Activated T-helper 9 cell treated with anti-CD3 and anti-CD28 coated beads, Interleukin-2, amount 50 U/mL, for 16 hours (primary cell): ENCODE data around the gene AP5S1.
"Not testable (repeated sequence)": the region's sequence is repeated elsewhere in the genome, so short reads cannot be mapped to it uniquely, and the experiment has no call there.

Experiments used
- DNase-seq: peaks from one replicate; pipeline ENCODE4 v3.0.0-alpha.2; 2020; ENCODE audit warnings: low read depth

AP5S1 gene, protein sequence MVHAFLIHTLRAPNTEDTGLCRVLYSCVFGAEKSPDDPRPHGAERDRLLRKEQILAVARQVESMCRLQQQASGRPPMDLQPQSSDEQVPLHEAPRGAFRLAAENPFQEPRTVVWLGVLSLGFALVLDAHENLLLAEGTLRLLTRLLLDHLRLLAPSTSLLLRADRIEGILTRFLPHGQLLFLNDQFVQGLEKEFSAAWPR

DNA sequence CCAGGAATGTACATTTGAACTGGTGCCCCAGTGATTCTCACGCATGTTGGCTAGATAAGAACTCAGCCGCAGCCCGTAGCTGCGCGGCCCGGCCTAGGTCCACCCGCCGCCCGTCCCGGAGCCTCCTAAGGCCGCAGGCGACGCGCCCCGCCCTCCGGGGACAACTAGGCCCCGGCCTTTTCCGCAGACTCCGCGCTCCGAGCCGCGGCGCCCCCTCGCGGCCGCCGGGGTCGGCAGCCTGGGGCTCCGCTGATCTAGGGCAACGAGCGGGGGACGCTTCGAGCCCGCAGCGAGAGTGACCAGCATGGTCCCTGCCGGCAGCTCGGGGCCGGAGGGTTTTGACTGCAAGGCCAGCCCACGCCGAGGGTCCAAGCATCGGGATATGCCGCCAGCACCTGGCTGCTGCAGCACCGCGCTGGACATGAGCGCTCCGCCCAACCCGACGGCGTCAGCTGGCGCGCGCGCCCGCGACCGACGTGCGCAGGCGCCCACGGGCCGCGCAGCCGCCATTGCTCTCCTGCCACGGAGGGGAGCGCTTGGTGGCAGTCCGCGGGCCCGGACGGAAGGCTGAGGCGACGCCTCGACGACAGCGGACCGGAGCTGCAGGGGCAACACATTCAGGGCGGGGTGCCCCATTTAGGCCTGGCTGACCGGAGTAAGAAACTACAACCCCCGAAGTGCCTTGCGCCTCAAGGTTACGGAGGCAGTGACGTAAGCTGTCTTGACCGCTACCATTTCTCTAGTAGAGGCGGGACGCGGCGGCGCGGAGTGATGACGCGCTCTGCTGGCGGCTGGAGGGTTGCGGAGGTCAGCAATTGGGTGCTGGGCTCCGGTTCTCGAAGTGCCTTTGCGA lies at the start of gene AP5S1:
TSS of gene AP5S1 (plus strand) at position 500 of the 853 bp plus-strand sequence. CDS start 1,571 bp downstream, outside the sequence.
- peak; percentile 82 for DNase-seq

DNA sequence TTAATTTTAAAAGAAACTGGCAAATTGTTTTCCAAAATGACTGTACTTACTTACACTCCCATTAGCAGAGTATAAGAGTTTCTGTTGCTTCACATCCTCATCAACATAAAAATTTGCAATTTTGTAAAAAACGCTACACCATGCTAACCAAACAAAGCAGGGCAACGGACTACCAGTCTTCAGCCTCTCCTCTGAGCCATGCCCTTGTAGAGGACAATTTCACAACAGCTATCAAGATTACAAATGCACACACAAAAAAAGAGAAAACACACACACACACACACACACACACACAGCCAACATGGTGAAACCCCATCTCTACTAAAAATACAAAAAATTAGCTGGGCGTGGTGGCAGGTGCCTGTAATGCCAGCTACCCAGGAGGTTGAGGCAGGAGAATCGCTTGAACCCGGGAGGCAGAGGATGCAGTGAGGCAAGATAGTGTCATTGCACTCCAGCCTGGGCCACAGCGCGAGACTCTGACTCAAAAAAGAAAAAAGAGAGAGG lies 48.7 kb upstream of the AP5S1 start:
- no peak for DNase-seq

DNA sequence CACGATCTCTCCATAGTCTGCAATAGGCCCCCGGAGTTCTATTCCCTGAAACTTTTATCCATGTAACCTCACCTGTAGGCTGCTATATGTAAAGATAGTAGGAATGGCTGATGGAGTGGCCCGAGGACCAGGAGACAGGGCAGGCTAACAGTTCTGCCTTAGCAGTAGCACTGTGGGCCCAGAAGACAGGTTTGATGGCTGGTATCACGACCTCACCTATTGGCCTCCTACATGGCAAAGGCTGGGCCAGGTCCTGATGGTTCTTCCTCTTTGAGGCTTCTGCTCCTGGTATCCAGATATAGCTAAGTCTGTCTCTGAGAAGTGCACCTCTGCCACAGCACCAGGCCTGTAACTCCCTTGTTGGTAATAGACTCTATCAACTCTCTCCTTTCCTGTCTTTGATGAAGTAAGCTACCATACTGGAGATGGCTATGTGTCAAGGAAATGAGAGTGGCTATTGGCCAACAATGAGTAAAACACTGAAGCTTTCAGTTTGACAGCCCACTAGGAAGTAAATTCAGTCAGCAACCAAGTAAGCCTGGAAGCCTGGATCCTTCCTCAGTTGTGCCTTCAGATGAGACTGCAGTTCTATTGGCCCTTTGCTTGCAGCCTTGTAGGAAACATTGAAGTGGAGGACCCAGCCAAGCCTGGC lies 44.8 kb upstream of the AP5S1 start:
- no peak for DNase-seq

DNA sequence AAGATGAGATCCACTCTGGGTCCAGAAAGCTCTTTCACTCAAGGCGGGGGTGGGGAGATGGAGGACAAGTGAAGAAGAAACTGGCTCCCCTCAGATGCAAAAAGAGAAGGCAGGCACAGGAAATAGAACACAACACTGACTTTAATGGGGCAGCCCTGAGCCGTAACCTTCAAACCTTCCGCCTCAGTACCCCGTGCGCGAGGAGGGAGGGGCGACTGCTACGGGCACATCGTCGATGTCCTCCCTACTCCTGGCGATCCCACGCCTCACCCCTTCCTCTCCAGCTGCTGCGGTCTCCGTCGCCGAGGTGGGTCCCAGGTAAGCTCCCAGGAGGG lies 43.0 kb upstream of the AP5S1 start:
- DNase-seq = no peak

DNA sequence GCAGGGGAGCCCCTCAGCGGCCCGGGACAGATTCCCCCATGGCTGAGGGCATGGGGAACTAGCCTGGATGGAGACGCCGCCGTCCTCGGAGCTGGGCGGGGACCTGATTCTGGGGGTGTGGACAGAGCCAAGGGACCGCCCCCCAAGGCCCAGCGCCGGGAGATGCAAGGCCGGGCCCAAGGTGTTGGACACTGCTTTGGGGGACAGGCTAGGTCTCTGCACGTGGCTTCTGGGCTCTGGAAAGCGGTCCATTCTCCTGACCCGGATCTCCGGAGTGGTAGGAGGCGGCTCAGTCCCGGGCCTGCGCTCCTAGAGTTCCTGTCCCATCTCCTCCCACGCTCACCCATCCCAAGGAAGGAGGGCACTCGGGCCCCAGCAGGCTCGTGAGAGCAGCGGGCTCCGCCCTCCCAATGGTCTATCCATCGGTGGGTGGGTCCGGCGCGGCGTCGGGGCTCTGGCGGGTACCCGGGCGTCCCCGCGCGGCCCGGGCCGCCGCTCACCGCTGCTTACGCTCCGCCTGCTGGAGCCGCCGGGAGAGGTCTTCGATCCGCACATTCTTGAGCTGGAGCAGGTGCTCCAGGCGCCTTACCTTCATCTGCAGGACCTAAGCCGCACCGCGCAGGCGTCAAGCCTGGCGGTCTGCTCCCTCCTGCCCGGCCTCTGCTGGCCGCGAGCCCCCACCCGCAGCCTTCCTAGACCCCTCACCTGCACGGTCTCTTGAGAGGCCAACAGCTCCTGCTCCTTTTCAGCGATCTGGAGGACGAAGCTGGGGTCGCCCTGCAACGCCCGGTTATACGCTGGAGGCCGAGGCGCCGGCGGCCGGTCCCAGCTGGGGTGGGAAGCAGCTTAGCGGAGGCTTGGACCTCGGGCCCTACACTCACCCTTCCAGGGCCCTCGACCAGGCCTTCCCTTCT lies 42.4 kb upstream of the AP5S1 start:
- no peak for DNase-seq

DNA sequence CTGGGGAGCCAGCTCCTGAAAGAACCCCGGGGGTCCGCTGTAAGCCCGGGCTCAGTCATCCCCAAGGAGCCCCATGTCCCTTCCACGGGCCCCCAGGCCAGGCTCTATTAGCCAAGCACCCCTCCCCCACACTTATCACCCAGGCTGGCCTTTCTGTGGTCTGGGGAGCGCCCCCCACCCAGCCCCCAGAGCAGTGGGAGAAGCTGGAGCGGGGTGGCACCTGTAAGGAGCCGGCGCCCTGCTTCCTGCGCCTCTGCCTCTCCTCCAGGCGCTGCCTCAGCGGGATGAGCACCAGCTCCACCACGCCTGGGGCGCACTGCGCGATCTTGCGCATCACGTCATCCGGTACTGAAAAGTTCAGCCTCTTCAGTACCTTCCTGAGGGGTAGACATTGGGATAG lies 41.4 kb upstream of the AP5S1 start:
- no peak for DNase-seq

DNA sequence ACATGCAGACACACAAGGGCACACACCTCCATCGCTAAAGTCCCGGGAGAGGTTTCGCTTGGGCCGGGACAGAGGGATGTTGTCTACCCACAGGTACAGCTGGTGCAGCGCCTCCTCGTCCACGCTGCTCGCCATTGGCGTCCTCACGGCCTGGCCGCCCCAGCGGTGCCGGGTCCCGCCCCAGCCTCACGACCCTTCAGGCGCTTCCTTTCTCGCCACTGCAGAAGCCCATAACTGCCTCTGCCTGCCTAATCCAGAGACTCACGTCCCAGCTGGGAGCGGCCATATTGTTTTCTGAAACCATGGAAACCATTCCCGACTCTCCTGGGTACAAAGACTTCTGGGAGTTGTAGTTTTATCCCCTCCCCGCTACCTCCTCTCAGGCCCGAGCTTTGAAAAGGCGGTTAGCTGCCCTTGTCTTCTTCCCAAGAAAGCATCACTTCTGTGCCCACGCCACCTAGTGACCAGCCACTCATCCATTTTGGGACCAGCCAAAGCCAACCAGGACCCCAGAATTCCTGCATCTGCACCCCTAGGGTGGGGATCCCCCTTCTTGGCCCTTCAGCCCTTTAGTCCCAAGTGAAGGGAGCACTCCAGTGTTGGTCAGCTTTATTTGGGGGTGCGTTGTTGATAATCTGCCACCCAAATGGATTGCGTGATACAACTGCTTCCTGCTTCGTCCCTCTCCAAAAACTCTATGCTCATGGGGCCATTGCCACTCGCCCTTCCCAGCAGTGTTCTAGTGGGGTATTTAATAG lies 39.0 kb upstream of the AP5S1 start, which contains the start of gene SPEF1:
TSS of gene SPEF1 (minus strand) at position 296 of the 758 bp plus-strand sequence. CDS start at position 135, 161 bp downstream.
- no peak for DNase-seq

DNA sequence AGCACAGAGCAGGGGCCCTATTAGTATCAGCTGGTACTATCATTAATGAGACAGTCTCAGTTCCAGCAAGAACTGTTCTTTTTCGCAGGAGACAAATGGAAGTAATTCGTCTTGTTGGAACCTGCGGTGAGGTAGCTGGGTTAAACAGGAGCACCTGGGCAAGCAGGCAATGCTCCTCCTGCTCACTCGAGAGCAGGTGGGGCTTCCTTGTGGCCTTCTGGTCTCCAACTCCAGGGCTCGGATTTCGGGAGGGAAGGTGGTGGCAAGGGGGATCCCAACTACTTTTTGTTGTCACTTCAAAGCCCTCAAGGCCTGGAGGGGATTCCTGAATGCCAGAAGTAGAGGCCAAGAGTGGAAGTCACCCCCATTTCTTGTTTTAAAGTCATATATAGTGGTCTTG lies 37.8 kb upstream of the AP5S1 start:
- DNase-seq = no peak

DNA sequence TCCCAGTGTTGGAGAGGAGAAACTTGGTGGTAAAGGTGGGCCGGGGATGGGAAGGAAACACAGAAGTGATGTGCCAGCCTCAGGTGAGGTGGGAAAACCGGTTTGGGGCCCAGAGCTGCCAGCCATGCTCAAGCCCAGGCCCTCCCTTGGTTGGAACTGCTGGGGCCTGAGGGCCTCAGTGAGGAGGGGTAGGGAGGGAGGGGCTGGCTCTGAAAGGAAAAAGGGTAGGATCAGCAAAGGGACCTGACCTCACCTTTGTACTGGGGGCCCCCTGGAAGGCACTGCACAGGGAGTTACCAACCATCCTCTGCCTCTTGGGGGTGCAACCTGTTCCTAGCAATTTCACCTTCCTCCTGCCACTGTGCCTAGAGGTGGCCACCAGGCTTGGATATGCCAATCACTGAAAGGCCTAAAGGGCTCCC lies 37.3 kb upstream of the AP5S1 start:
- no peak for DNase-seq

DNA sequence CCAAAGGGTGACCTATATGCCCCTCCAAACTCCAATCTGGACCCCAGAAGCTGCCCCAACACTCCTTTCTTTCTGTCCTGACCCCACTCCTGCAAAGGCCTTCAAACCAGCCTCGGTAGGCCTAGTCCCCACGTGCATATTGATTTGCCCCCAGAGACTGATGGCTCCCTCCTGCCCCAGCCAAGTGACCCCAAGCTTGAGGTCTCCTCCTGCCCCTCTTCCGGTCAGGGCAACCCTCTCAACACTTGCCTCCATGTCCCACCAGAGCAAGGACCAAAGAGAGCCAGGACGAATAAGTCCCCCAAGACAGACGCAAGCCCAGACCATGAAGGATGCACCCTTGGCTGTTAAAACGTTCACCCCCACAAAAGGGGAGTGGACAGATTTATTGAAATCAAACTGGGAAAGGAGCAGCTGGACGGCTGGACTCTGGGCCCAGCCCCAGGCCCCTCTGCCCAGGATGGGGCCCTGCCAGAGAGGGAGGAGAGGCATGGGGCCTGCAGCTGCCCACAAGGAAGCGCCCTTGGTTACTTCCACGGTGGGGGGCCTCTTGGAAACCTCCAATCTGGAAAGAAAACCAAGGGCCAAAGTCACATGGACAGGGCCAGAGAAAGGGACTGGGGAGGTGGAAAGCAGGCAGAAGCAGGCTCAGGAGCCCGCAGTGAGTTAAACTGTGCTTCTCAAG lies 36.7 kb upstream of the AP5S1 start:
- DNase-seq = no peak

DNA sequence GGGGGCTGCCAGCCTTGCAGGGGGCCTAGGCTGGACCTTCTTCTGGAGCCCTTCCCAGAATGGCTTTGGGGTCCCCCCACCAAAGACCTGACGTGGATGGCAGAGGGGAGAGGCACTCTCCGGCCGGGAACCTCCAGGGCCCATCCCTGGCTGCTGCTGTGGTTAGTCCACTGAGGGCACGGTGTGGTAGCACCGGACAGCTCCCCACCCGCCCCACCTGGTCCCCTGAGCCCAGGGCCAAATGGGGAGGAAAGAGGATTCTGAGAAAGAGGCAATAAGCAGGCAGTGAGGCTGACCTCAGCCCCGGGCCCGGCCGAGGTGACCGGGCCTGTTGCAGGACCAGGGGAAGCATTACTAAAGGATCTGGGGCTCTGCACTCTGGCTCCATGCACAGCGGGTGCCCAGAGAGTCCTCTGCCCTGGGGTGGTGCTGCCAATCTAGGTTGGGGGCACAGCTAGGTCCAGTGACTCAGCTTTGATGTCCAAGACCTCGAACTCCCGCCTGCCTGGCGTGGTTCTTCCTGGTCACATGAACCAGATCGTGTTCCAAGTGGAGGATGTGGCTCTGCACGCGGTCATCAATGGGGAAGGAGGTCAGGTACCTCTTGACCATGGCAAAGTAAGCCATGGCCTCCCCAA lies 36.0 kb upstream of the AP5S1 start:
- DNase-seq = no peak

DNA sequence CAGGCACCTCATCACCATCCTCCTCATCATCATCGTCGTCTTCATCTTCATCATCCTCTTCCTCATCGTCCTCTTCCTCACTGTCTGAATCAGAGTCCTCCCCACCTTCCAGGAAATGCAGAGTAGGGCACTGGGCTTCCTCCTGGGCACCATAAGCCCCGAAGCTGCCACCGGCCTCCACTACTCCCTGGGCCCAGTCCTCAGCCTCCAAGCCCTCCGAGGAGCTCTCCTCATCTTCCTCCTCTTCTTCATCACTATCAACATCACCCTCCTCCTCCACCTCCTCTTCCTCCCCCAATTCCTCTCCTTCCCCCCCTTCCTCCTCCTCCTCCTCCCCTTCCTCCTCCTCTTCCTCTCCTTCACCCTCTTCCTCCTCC lies 35.5 kb upstream of the AP5S1 start:
- DNase-seq = no peak

DNA sequence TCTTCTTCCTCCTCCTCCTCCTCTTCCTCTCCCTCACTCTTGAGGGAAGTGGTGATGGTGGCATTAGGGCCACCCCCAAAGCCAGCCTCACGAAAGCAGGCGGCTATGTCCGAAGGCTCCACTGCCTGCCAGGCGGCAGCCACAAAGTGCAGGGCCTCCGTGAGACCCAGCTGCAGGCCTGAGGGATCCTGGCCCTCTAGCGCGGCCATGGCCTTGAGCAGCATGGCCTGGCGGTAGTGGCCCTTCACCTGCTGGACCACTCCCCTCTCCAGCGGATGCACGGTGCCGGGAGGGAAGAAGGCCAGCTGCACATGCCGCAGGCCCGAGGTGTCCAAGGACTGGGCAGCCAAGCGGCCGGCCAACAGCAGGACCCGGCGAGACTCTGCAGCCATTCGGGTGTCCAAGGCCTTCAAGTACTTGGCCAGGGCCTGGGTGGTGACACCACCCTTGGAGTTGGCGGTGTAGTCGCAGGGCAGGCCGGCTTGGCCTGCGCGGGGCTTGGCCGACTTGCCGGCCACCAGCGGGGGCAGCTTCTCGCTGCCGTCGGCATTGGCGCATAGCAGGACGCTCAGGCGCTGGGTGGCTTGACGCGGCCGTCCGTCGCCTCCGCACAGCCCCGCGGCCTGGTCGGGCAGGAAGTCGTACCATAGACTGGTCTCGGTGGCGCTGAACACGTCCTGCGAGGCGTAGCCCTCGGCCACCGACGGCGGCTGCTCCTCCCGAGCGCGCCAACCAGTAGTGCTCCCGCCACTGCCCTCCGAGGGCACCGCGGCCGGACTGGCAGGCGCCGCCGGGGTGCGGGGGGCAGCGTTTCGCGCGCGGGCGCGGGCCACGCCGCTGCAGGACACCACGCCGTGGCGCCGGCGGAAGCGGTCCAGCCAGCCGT lies 34.9 kb upstream of the AP5S1 start:
- DNase-seq = no peak

DNA sequence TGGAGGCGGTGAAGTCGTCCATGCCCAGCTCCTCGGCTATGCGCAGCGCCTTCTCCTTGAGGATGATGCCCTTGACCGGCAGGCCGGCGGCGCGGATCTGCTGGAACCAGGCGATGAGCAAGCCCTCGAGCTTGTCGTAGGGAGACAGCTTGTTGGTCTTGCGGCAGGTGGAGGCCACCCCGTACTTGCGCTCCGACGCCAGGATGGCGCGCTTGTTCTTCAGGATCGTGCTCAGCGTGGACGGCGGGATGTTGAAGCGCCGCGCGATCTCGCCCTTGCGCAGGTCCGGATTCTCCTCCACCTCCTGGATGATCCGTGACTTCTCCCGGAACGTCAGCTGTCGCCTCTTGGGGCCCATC lies 34.2 kb upstream of the AP5S1 start:
- DNase-seq = no peak

DNA sequence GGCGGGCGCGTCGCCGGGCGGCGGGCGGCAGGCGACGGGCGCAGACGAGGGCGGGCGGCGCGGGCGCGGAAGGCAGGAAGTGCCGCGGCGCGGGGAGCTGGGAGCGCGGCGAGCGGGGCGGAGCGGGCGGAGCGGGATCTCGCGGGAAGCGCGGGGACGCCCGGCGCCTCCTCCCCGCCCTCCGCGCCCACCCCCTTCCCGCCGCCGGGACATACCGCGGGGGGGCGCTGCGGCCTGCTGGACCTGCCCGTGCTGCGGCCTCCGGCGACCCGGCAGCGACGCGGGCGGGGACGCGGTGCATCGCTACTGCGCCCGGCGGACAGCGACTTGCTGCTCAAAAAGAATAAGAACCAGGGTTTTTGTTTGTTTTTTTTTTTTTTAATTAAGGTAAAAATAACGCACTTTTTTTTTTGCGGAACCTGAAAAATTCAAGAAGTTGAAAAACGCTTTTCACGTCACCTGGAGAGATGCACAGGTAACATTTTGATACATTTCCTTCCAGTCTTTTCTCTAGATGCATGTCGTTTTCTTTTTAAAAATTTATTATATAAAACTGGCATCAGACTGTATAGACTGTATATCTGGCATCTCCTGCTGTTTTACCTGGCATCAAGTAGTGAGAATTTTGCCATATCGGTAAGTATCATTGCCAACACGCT lies 33.6 kb upstream of the AP5S1 start, which contains the start of gene CENPB:
TSS of gene CENPB (minus strand) at position 76 of the 659 bp plus-strand sequence. CDS start 257 bp downstream, outside the sequence.
- peak; percentile 90 for DNase-seq

DNA sequence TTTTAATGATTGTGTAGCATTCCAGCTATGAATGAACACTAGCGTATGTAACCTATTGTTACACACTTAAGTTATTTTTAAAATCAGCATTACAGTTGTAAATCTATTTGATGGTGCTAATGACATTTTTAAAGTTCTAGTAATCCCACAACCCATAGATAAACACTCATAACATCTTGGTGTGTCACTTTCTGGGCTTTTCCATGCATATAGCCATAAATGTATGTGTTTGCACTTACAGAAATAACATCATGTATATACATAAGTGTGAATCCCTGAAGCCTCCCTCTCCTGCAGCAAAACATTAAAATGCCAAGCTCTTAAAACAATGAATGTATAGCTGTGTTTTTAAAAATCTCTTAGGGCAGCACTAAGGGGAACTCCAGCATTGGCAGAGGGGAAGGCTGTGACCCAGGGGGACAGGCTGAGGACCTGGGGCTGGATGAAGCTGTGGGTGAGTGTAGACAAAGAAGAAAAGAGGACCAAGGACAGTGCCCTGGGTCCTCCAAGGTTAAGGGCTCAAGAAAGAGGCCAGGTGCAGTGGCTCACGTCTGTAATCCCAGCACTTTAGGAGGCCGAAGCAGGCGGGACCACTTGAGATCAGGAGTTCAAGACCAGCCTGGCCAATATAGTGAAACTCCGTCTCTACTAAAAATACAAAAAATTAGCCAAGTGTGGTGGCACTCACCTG lies 32.9 kb upstream of the AP5S1 start:
- no peak for DNase-seq

DNA sequence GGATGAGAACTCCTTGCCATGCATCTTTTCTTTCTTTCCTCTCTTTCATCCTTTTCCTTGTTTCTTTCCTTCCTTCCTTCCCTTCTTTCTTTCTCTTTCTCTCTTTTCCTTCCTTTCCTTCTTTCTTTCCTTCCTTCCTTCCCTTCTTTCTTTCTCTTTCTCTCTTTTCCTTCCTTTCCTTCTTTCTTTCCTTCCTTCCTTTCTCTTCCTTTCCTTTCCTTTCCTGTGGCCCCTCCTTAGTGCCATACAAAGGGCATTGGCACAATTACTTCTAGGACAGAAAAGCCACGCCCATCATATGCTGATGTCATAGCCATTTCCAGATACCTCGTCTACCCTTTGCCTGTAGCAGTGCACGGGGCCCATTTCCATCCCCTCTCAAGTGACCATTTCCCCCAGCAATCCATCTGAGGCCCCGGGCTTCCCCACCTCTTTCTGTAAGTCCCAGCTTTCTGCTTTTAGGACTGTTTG lies 31.6 kb upstream of the AP5S1 start:
- no peak for DNase-seq

DNA sequence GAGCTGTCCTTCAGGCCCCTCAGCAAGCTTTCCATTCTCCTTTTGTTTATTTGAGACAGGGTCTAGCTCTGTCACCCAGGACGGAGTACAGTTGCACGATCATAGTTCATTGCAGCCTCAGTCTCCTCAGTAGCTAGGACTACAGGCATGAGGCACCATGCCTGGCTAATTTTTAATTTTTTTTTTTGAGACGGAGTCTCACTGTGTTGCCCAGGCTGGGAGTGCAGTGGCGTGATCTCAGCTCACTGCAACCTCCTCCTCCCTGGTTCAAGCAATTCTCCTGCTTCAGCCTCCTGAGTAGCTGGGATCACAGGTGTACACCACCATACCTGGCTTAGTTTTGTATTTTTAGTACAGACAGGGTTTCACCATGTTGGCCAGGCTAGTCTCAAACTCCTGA lies 31.1 kb upstream of the AP5S1 start:
- not testable (repeated sequence) for DNase-seq
